HG02610 (cell line): ENCODE measurements around the gene KAZN.

Source experiments
- ATAC-seq: cut with Tn5 transposase; IDR thresholded peaks from one replicate; pipeline ENCODE4 v1.9.1; 2021; ENCODE audit warnings: mild to moderate bottlenecking, moderate library complexity; ENCODE audit not compliant: unreplicated experiment

KAZN gene

GRCh38 chr1:14989931-14990728 lies 391.6 kb downstream of the KAZN start:
- no peak for ATAC-seq

- ATAC-seq: no peak
These were observed 394.9 kb downstream of the KAZN start for GRCh38 chr1:14993414-14993813.

GRCh38 chr1:14994148-14994547 lies 395.7 kb downstream of the KAZN start:
- no peak for ATAC-seq

GRCh38 chr1:14994841-14995437 lies 396.5 kb downstream of the KAZN start:
- no peak for ATAC-seq

GRCh38 chr1:14996133-14997050 lies 397.9 kb downstream of the KAZN start:
- no peak for ATAC-seq

- no peak for ATAC-seq
These were observed 399.3 kb downstream of the KAZN start for GRCh38 chr1:14997646-14998276.

GRCh38 chr1:14999441-14999840 lies 401.0 kb downstream of the KAZN start:
- no peak for ATAC-seq

GRCh38 chr1:15000030-15000429 lies 401.5 kb downstream of the KAZN start:
- no peak for ATAC-seq

- no peak for ATAC-seq
These were observed 402.2 kb downstream of the KAZN start for GRCh38 chr1:15000671-15001070.

GRCh38 chr1:15001317-15001915 lies 402.9 kb downstream of the KAZN start:
- ATAC-seq: no peak

GRCh38 chr1:15002325-15002724 lies 403.8 kb downstream of the KAZN start:
- ATAC-seq: no peak

- ATAC-seq: no peak
These were observed 405.9 kb downstream of the KAZN start for GRCh38 chr1:15004396-15004795.

- no peak for ATAC-seq
These were observed 406.6 kb downstream of the KAZN start for GRCh38 chr1:15005116-15005515.

- ATAC-seq: no peak
These were observed 408.9 kb downstream of the KAZN start for GRCh38 chr1:15007368-15007767.

GRCh38 chr1:15007842-15008241 lies 409.4 kb downstream of the KAZN start:
- no peak for ATAC-seq

GRCh38 chr1:15008783-15009729 lies 410.6 kb downstream of the KAZN start:
- no peak for ATAC-seq

- no peak for ATAC-seq
These were observed 412.7 kb downstream of the KAZN start for GRCh38 chr1:15011160-15011559.

- ATAC-seq: no peak
These were observed 413.2 kb downstream of the KAZN start for GRCh38 chr1:15011661-15012060.

GRCh38 chr1:15012822-15013221 lies 414.3 kb downstream of the KAZN start:
- ATAC-seq: no peak

GRCh38 chr1:15013767-15014166 lies 415.3 kb downstream of the KAZN start:
- no peak for ATAC-seq
